Osteocyte (in vitro differentiated cells): ENCODE results near the gene PAQR4. TPM values are rescaled to one million over a fixed set of nuclear protein-coding genes. Genes with fewer than 3 reads are reported as not detected.

ENCODE experiments used
- DNase-seq: peaks from one replicate; pipeline ENCODE4 v3.0.0; 2021; ENCODE audit warnings: mixed read lengths; ENCODE audit not compliant: unreplicated experiment; ENCODE audit errors: extremely low spot score
- H3K27ac Mint-ChIP-seq: one replicate; pipeline ENCODE4 v1.8.0; 2021; ENCODE audit warnings: mild to moderate bottlenecking, mixed read lengths; ENCODE audit not compliant: unreplicated experiment
- H3K27me3 Mint-ChIP-seq: one replicate; pipeline ENCODE4 v1.8.0; 2021; ENCODE audit warnings: mixed read lengths; ENCODE audit not compliant: unreplicated experiment
- H3K36me3 Mint-ChIP-seq: one replicate; pipeline ENCODE4 v1.8.0; 2021; ENCODE audit warnings: mixed read lengths; ENCODE audit not compliant: unreplicated experiment
- H3K4me1 Mint-ChIP-seq: one replicate; pipeline ENCODE4 v1.8.0; 2021; ENCODE audit warnings: mixed read lengths; ENCODE audit not compliant: unreplicated experiment
- H3K4me3 Mint-ChIP-seq: one replicate; pipeline ENCODE4 v1.8.0; 2021; ENCODE audit warnings: mild to moderate bottlenecking, moderate library complexity, mixed read lengths; ENCODE audit not compliant: unreplicated experiment
- H3K9me3 Mint-ChIP-seq: one replicate; pipeline ENCODE4 v1.8.0; 2021; ENCODE audit warnings: mixed read lengths; ENCODE audit not compliant: unreplicated experiment
- total RNA-seq: library from RNA; stranded (reverse); gene quantifications from 2 replicates; pipeline ENCODE4 v1.2.1, GENCODE V29; 2021
- TF ChIP-seq, protein P1 (sequence below): fragments of 200-600 bp; sonication (generic); IDR thresholded peaks from 2 replicates; pipeline ENCODE4 v1.5.0; 2021; ENCODE audit warnings: antibody characterized with exemption, mild to moderate bottlenecking, moderate library complexity

PAQR4 gene
- total RNA-seq, 1 donor from 2014 or later = 8.4 TPM

DNA sequence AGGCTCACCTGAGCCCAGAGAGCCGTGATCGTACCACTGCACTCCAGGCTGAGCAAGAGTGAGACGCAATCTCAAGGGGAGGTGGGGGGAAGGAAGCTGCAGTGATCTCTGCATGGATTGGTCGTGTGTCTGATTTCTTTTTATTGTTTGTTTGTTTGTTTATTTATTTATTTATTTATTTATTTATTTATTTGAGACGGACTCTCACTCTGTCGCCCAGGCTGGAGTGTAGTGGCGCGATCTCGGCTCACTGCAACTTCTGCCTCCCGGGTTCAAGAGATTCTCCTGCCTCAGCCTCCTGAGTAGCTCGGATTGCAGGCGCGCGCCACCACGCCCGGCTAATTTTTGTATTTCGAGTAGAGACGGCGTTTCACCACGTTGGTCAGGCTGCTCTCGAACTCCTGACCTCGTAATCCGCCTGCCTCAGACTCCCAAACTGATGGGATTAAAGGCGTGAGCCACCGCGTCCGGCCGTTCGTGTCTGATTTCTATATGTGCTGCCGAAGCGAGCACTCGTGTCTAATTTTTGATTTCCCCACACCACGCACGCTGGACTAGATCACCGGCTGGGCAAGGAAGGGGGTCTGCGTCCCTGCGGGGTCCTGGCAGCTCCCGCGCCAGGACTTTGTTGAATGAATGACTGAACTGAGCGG, 50.6 kb downstream of the PAQR4 start:
- peak overlapping the region; percentile 86 for H3K4me3 Mint-ChIP-seq
- H3K9me3 Mint-ChIP-seq = no peaks in the 10 kb centered on the region
- H3K27ac Mint-ChIP-seq = peak overlapping the region; percentile 84
- TF ChIP-seq, protein P1, sequence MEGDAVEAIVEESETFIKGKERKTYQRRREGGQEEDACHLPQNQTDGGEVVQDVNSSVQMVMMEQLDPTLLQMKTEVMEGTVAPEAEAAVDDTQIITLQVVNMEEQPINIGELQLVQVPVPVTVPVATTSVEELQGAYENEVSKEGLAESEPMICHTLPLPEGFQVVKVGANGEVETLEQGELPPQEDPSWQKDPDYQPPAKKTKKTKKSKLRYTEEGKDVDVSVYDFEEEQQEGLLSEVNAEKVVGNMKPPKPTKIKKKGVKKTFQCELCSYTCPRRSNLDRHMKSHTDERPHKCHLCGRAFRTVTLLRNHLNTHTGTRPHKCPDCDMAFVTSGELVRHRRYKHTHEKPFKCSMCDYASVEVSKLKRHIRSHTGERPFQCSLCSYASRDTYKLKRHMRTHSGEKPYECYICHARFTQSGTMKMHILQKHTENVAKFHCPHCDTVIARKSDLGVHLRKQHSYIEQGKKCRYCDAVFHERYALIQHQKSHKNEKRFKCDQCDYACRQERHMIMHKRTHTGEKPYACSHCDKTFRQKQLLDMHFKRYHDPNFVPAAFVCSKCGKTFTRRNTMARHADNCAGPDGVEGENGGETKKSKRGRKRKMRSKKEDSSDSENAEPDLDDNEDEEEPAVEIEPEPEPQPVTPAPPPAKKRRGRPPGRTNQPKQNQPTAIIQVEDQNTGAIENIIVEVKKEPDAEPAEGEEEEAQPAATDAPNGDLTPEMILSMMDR = no peak
- peaks cover 2% of the 10 kb centered on the region for H3K27me3 Mint-ChIP-seq
- peaks cover 38% of the 10 kb centered on the region for H3K4me1 Mint-ChIP-seq
- DNase-seq = no peak
- H3K36me3 Mint-ChIP-seq = no peaks in the 10 kb centered on the region

DNA sequence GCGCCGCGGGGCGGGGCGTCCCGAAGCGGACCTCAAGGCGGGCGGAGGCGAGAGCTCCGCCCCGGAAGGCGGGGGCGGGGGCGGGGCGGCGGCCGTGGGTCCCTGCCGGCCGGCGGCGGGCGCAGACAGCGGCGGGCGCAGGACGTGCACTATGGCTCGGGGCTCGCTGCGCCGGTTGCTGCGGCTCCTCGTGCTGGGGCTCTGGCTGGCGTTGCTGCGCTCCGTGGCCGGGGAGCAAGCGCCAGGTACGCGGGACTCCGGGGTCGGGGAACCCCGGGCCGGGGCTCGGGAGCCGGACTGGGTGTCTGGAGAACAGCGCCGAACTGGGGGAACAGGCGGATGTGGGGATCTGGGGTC, 51.1 kb downstream of the PAQR4 start, which contains the start of gene TNFRSF12A:
TNFRSF12A (plus strand) TSS at position 122 of the 357 bp plus-strand sequence; CDS start at position 152, 30 bp downstream.
- Mint-ChIP-seq H3K36me3 (no peaks in the 10 kb centered on the region), H3K27ac (peak within 1 kb of the TSS; percentile 96), H3K9me3 (no peaks in the 10 kb centered on the region), H3K4me1 (peaks cover 38% of the 10 kb centered on the region), H3K4me3 (peak within 1 kb of the TSS; percentile 86), H3K27me3 (peaks cover 2% of the 10 kb centered on the region)
- TF ChIP-seq, protein P1 = peak; percentile 8
- peak; percentile 89 for DNase-seq

DNA sequence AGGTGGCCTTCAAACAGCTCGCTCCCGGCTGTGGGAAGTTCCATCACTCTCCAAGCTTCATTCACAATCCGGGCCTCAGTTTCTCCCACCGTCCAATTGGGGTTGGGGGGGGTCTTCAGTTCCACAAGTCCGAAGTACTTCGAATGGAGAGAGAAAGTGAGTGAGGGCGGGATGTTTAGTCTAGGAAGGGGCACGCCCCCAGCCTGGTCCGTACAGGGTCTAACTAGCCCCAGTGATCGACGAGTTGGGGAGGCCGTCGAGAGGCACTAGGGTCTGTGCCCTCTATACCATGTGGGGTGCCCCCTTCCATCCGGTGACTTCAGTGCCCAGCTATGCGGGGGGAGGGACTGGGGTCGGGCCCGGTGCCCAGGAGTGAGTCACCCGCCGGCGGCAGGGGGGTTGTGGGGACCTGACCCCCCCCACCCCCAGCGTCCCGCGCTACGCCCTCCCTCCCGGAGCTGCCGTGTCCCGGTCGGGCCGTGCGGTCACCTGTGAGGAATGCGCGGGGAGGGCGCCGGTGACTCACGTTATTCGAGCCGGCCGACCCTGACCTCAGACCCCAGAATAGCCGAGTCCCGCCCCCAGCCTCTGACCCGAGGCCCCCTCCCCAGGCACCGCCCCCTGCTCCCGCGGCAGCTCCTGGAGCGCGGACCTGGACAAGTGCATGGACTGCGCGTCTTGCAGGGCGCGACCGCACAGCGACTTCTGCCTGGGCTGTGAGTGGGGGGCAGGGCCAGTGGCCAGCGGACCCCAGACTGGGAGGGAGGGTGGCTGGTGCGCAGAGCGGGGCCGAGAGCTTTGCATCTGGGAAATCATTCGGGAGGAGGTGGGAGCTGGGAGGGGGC, 51.7 kb downstream of the PAQR4 start:
- H3K9me3 Mint-ChIP-seq = no peaks in the 10 kb centered on the region
- peaks cover 2% of the 10 kb centered on the region for H3K27me3 Mint-ChIP-seq
- H3K36me3 Mint-ChIP-seq = no peaks in the 10 kb centered on the region
- peak; percentile 92 for DNase-seq
- H3K4me1 Mint-ChIP-seq = peaks cover 40% of the 10 kb centered on the region
- TF ChIP-seq, protein P1 = no peak
- peak overlapping the region; percentile 86 for H3K4me3 Mint-ChIP-seq
- H3K27ac Mint-ChIP-seq = peak overlapping the region; percentile 96

DNA sequence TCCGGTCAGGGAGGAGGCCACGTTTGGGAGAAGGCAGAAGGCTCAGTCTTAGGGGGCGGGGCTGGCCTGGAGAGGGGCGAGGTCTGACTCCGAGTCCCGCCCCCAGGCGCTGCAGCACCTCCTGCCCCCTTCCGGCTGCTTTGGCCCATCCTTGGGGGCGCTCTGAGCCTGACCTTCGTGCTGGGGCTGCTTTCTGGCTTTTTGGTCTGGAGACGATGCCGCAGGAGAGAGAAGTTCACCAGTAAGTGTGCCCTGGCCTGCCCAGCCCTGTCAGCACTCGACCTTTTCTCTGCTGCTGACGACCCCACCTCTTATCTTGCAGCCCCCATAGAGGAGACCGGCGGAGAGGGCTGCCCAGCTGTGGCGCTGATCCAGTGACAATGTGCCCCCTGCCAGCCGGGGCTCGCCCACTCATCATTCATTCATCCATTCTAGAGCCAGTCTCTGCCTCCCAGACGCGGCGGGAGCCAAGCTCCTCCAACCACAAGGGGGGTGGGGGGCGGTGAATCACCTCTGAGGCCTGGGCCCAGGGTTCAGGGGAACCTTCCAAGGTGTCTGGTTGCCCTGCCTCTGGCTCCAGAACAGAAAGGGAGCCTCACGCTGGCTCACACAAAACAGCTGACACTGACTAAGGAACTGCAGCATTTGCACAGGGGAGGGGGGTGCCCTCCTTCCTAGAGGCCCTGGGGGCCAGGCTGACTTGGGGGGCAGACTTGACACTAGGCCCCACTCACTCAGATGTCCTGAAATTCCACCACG, 52.5 kb downstream of the PAQR4 start:
- Mint-ChIP-seq H3K27me3 (peaks cover 2% of the 10 kb centered on the region), H3K27ac (peak overlapping the region; percentile 96), H3K4me3 (peak overlapping the region; percentile 86), H3K36me3 (peaks cover 2% of the 10 kb centered on the region), H3K9me3 (no peaks in the 10 kb centered on the region), H3K4me1 (peaks cover 40% of the 10 kb centered on the region)
- TF ChIP-seq, protein P1 = peak; percentile 46
- peak; percentile 93 for DNase-seq
